ENCODE data around the gene DPH2. TPM values are rescaled to one million over a fixed set of nuclear protein-coding genes. Genes with fewer than 3 reads are reported as not detected.

The DPH2 gene
- total RNA-seq, 3 donors from 2014 or later = 16.2 to 22.0 (median 18.3) TPM

DNA sequence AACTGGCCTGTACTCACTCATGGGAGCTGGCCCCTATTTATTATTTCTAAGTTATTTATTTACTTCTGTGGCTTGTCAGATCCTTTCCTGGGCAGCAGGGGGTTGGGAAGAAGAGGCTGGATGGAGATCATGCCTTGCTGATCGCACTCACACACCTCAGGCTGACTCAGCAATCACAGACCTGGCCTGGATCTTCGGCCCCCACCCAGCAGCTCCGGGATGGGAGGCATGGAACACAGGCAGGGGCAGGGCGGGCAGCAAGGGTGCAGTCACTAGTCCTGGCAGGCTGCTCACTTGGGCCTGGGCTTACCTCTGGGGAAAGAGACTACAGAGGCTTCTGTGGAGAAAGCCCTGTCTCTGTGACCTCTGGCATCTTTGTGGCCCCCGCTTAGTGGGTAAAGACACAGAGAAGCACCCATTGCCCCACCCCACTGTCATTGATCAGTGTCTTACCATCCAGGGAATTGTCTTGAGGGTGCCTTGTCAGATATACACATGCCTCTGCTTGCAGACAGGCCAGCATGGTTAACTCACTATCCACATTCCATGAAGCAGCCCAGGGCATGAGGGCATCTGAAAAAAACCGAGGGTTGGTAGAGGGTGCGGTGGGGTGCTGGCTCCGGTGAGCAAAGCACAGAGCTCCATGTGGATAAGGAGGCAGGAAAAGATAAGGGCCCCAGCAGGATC is 32.5 kb upstream of the DPH2 start:
- no peaks in the 10 kb centered on the region for H3K4me1 ChIP-seq
- H3K4me3 ChIP-seq = no peak overlapping the region
- intact Hi-C loops (cut with DNase I; ENCODE audit: low total_unique reads) = loop anchor here (10.0 kb wide), 1 partner anchor 173 kb away; no protein-coding TSS in a partner anchor

DNA sequence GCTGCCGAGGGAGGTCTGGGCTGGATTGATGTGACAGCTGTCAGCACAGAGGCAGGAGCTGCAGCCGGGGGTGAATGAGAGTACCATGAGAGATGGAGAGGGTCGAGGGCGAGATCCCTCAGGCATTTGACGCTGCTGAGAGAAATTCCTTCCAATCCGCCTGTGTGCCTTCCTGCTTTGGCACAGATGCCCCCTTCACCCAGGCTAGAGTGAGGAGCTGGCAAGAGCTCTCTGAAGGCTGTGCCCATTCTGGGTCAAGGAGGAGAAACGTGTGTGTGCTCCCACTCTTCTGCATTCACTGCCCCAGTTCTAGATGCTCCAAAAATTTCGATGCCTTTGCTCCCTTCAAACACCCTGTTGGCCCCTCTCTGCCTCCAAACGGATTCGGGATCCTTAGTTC is 31.4 kb upstream of the DPH2 start:
- DNase-seq (ENCODE audit: low spot score in 2 of 2) = no peak
- intact Hi-C loops (cut with DNase I; ENCODE audit: low total_unique reads) = loop anchor here (10.0 kb wide), 1 partner anchor 174 kb away; no protein-coding TSS in a partner anchor
- no peaks in the 10 kb centered on the region for H3K4me1 ChIP-seq

More for the DNA sequence above, 32.5 kb upstream of the DPH2 start:
- Histone ChIP-seq H3K27ac (no peak overlapping the region), H3K36me3 (no peaks in the 10 kb centered on the region), H3K27me3 (no peaks in the 10 kb centered on the region), H3K9me3 (no peaks in the 10 kb centered on the region)
- TF ChIP-seq POLR2AphosphoS5 (IDR thresholded peaks at IDR 0.05) = no peak
- TF ChIP-seq POLR2A (IDR thresholded peaks at IDR 0.05) = no peak
- TF ChIP-seq, protein P1, sequence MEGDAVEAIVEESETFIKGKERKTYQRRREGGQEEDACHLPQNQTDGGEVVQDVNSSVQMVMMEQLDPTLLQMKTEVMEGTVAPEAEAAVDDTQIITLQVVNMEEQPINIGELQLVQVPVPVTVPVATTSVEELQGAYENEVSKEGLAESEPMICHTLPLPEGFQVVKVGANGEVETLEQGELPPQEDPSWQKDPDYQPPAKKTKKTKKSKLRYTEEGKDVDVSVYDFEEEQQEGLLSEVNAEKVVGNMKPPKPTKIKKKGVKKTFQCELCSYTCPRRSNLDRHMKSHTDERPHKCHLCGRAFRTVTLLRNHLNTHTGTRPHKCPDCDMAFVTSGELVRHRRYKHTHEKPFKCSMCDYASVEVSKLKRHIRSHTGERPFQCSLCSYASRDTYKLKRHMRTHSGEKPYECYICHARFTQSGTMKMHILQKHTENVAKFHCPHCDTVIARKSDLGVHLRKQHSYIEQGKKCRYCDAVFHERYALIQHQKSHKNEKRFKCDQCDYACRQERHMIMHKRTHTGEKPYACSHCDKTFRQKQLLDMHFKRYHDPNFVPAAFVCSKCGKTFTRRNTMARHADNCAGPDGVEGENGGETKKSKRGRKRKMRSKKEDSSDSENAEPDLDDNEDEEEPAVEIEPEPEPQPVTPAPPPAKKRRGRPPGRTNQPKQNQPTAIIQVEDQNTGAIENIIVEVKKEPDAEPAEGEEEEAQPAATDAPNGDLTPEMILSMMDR (IDR thresholded peaks at IDR 0.05) = no peak
- no peak for DNase-seq (ENCODE audit: low spot score in 2 of 2)

DNA sequence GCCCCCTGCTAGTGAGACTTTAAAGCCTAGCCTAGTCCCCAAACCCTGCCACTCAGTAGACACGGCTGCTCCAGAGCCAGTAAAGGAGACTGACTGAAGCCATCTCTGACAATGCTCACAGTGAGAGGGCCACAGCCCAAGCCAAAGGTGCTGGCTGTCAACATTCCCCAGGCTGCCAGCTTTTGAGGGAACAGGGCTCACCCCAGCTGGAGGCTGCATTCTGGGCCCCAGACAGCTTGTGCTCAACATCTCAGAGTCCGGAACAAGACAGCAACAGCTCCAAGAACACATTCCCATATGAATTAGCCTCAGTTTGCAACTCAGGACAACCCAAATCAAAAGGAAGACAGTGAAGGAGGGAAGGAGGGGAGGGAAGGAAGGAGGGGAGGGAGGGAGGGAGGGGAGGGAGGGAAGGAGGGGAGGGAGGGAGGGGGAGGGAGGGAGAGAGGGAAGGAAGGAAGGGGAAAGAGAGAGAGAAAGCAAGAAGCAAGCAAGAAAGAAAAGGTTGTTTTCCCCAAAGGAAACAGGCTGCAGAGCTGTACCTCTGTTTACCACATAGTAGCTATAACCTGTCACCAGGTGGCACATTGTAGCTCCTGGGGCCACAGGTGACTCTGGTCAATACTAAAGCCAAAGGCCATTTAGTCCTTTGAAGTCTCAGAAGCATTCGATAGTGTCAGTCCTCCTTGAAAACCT is 30.8 kb upstream of the DPH2 start:
- Histone ChIP-seq H3K9me3 (no peaks in the 10 kb centered on the region), H3K27me3 (no peaks in the 10 kb centered on the region), H3K36me3 (no peaks in the 10 kb centered on the region), H3K4me3 (no peak overlapping the region), H3K27ac (no peak overlapping the region), H3K4me1 (no peaks in the 10 kb centered on the region)
- DNase-seq (ENCODE audit: low spot score in 2 of 2) = no peak
- intact Hi-C loops (cut with DNase I; ENCODE audit: low total_unique reads) = loop anchor here (10.0 kb wide), 1 partner anchor 174 kb away; no protein-coding TSS in a partner anchor
- TF ChIP-seq POLR2AphosphoS5 (IDR thresholded peaks at IDR 0.05) (no peak), POLR2A (IDR thresholded peaks at IDR 0.05) (no peak)
- TF ChIP-seq, protein P1 (IDR thresholded peaks at IDR 0.05) = no peak

More for the DNA sequence above, 31.4 kb upstream of the DPH2 start:
- no peak overlapping the region for H3K4me3 ChIP-seq
- no peaks in the 10 kb centered on the region for H3K27me3 ChIP-seq
- H3K9me3 ChIP-seq = no peaks in the 10 kb centered on the region
- no peaks in the 10 kb centered on the region for H3K36me3 ChIP-seq
- no peak overlapping the region for H3K27ac ChIP-seq
- no peak for TF ChIP-seq POLR2AphosphoS5 (IDR thresholded peaks at IDR 0.05)
- no peak for TF ChIP-seq POLR2A (IDR thresholded peaks at IDR 0.05)
- TF ChIP-seq, protein P1 (IDR thresholded peaks at IDR 0.05) = no peak

DNA sequence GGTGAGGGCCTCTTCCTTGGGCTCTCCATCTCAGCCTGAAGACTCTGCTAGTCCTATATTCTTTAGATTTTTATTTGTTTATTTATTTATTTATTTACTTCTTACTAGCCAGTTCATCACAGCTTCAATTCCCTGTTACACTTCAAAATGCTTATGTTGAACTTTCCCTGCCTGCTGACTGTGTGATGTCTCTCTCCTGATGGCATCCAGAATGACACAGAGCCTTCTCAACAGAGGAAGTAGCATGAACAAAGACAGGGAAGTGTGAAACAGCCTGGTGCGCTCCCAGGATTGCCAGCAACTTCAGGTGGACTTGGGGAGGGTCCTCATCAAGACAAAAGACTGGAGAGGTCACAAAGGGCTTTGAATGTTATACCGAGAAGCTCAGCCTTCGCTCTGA is 27.4 kb upstream of the DPH2 start:
- no peak for DNase-seq (ENCODE audit: low spot score in 2 of 2)
- Histone ChIP-seq H3K9me3 (no peaks in the 10 kb centered on the region), H3K4me3 (no peak overlapping the region), H3K4me1 (peaks cover 3 to 5% of the 10 kb centered on the region in 2 donors), H3K27ac (no peak overlapping the region), H3K27me3 (no peaks in the 10 kb centered on the region), H3K36me3 (no peaks in the 10 kb centered on the region)
- intact Hi-C loops (cut with DNase I; ENCODE audit: low total_unique reads) = no loop called here
- TF ChIP-seq, protein P1 (IDR thresholded peaks at IDR 0.05) = no peak
- TF ChIP-seq POLR2A (IDR thresholded peaks at IDR 0.05) (no peak), POLR2AphosphoS5 (IDR thresholded peaks at IDR 0.05) (no peak)

DNA sequence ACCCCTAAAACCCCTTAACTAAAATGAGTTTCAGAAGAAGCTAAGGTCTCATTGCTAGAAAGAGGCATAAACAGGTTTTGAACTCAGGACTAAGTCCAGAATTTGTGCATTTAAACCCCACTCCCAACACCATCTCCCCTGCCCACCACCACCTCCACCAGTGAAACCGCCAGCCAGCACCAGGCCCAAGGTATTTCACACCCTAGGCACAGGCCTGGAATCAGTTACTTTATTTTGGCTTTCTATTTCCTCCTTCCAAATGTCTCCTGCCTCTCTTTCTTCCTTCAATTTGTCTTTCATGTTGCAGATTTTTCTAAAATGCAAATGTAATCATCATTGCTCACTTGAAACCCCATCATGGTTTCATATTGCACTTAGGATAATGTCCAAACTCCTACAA is 24.9 kb upstream of the DPH2 start:
- no peak for DNase-seq (ENCODE audit: low spot score in 2 of 2)
- Histone ChIP-seq H3K36me3 (no peaks in the 10 kb centered on the region), H3K27me3 (no peaks in the 10 kb centered on the region), H3K9me3 (no peaks in the 10 kb centered on the region), H3K4me1 (peaks cover 12% of the 10 kb centered on the region in 2 donors), H3K4me3 (no peak overlapping the region), H3K27ac (no peak overlapping the region)
- TF ChIP-seq, protein P1 (IDR thresholded peaks at IDR 0.05) = no peak
- TF ChIP-seq POLR2AphosphoS5 (IDR thresholded peaks at IDR 0.05) = no peak
- no peak for TF ChIP-seq POLR2A (IDR thresholded peaks at IDR 0.05)
- intact Hi-C loops (cut with DNase I; ENCODE audit: low total_unique reads) = no loop called here

All from breast epithelium (tissue), 4 donors.